IMR-90 (cell line): Measurements from ENCODE around the gene CLEC16A. TPM values are rescaled to one million over a fixed set of nuclear protein-coding genes. Genes with fewer than 3 reads are reported as not detected.
A peak's percentile ranks its signal among the peaks of the same experiment; 100 is the strongest.

Experiments
- ATAC-seq: fragments of 200-7000 bp; cut with Tn5 transposase; 2 replicates; pipeline ENCODE4 v1.9.1; 2020; ENCODE audit warnings: low read depth, mild to moderate bottlenecking, moderate library complexity
- BruUV-seq: library from RNA; stranded (reverse); fragments of 400-500 nt; replicated peaks from 2 replicates; lab custom pipeline; 2021; lab: Mats Ljungman, UMichigan
- CTCF ChIA-PET: fragments of 300-600 bp; formaldehyde crosslinking; extraction: SDS; loops from one replicate; lab custom pipeline; 2021; ENCODE audit warnings: antibody characterized with exemption; lab: Yijun Ruan, JAX
- POLR2A ChIA-PET: fragments of 300-600 bp; sonication (Branson Sonifier 250); formaldehyde crosslinking; loops from one replicate; lab custom pipeline; 2022; ENCODE audit warnings: antibody characterized with exemption; ENCODE audit not compliant: unreplicated experiment; lab: Charles Lee
- DNase-seq: peaks from one replicate; pipeline ENCODE4 v3.0.0; 2013
- H2AFZ ChIP-seq: replicated peaks from 2 replicates; pipeline ENCODE3; 2013; ENCODE audit warnings: low read length, mild to moderate bottlenecking; ENCODE audit not compliant: poor library complexity
- H2AK5ac ChIP-seq: 2 replicates; pipeline ENCODE4 v1.6.1; 2013; ENCODE audit warnings: low read depth, low read length, inconsistent platforms
- H2AK9ac ChIP-seq: replicated peaks from 2 replicates; pipeline ENCODE3; 2013; ENCODE audit warnings: mild to moderate bottlenecking, low read depth, low read length, moderate library complexity; ENCODE audit not compliant: poor library complexity
- H2BK120ac ChIP-seq: 2 replicates; pipeline ENCODE4 v1.6.1; 2013; ENCODE audit warnings: low read depth, low read length, inconsistent platforms
- H2BK15ac ChIP-seq: 3 replicates; pipeline ENCODE4 v1.6.1; 2013; ENCODE audit warnings: low read depth, low read length, inconsistent platforms
- H2BK20ac ChIP-seq: 2 replicates; pipeline ENCODE4 v1.6.1; 2013; ENCODE audit warnings: low read depth, mild to moderate bottlenecking, inconsistent platforms, low read length, moderate library complexity
- H2BK5ac ChIP-seq: 2 replicates; pipeline ENCODE4 v1.6.1; 2013; ENCODE audit warnings: mild to moderate bottlenecking, low read depth, low read length, inconsistent platforms; ENCODE audit not compliant: poor library complexity, severe bottlenecking
- H3K14ac ChIP-seq: replicated peaks from 2 replicates; pipeline ENCODE4 v1.6.1; 2013; ENCODE audit warnings: low read depth, low read length, inconsistent platforms
- H3K18ac ChIP-seq: 2 replicates; pipeline ENCODE4 v1.6.1; 2013; ENCODE audit warnings: low read depth, low read length, control low read depth
- H3K23ac ChIP-seq: 2 replicates; pipeline ENCODE4 v1.6.1; 2013; ENCODE audit warnings: low read depth, low read length, inconsistent platforms
- H3K27ac ChIP-seq: 2 replicates; pipeline ENCODE4 v1.5.1; 2013; ENCODE audit warnings: mild to moderate bottlenecking, control low read depth, low read length; ENCODE audit not compliant: insufficient read depth
- H3K27me3 ChIP-seq: 2 replicates; pipeline ENCODE4 v1.6.1; 2013; ENCODE audit warnings: low read length; ENCODE audit not compliant: control insufficient read depth, insufficient read depth
- H3K36me3 ChIP-seq: 2 replicates; pipeline ENCODE4 v1.6.1; 2013; ENCODE audit warnings: low read length, mixed read lengths; ENCODE audit not compliant: control insufficient read depth, insufficient read depth
- H3K4ac ChIP-seq: 2 replicates; pipeline ENCODE4 v1.6.1; 2013; ENCODE audit warnings: low read depth, low read length, inconsistent platforms
- H3K4me1 ChIP-seq: 2 replicates; pipeline ENCODE4 v1.6.1; 2013; ENCODE audit warnings: low read length, mixed read lengths; ENCODE audit not compliant: control insufficient read depth, insufficient read depth
- H3K4me2 ChIP-seq: 2 replicates; pipeline ENCODE4 v1.6.1; 2013; ENCODE audit warnings: low read depth, mild to moderate bottlenecking, control low read depth, low read length, moderate library complexity
- H3K4me3 ChIP-seq: 2 replicates; pipeline ENCODE4 v1.5.1; 2013; ENCODE audit warnings: low read depth, mild to moderate bottlenecking, control low read depth, low read length, moderate library complexity; ENCODE audit not compliant: insufficient read depth
- H3K56ac ChIP-seq: 2 replicates; pipeline ENCODE4 v1.6.1; 2013; ENCODE audit warnings: low read length, inconsistent platforms; ENCODE audit not compliant: insufficient read depth; ENCODE audit errors: extremely low read depth
- H3K79me1 ChIP-seq, 2 experiments: 2 replicates each; pipeline ENCODE4 v1.6.1; 2013; ENCODE audit warnings: low read length in 2 of 2, inconsistent platforms in 1 of 2, low read depth in 1 of 2
- H3K9ac ChIP-seq: 2 replicates; pipeline ENCODE4 v1.6.1; 2013; ENCODE audit warnings: low read depth, low read length, control low read depth
- H3K9me1 ChIP-seq: 2 replicates; pipeline ENCODE4 v1.6.1; 2013; ENCODE audit warnings: low read length, inconsistent platforms; ENCODE audit not compliant: insufficient read depth
- H3K9me3 ChIP-seq: 2 replicates; pipeline ENCODE4 v1.6.1; 2013; ENCODE audit warnings: low read length; ENCODE audit not compliant: control insufficient read depth, insufficient read depth
- H4K20me1 ChIP-seq: 2 replicates; pipeline ENCODE4 v1.6.1; 2013; ENCODE audit warnings: low read length, inconsistent platforms; ENCODE audit not compliant: insufficient read depth
- H4K5ac ChIP-seq: 2 replicates; pipeline ENCODE4 v1.6.1; 2013; ENCODE audit warnings: mild to moderate bottlenecking, low read depth, low read length, control low read depth
- H4K8ac ChIP-seq, 2 experiments: 2 replicates each; pipeline ENCODE4 v1.6.1; 2013; ENCODE audit warnings: low read depth in 2 of 2, low read length in 2 of 2, control low read depth in 1 of 2, inconsistent platforms in 1 of 2
- H4K91ac ChIP-seq: 2 replicates; pipeline ENCODE4 v1.6.1; 2013; ENCODE audit warnings: low read depth, low read length, inconsistent platforms; ENCODE audit not compliant: insufficient read depth
- BHLHE40 ChIP-seq: fragments of 150-350 bp; IDR thresholded peaks from 2 replicates; pipeline ENCODE4 v1.6.1; 2016; ENCODE audit warnings: mild to moderate bottlenecking, low read depth, low read length
- NFE2L2 ChIP-seq: fragments of 150-350 bp; IDR thresholded peaks from 2 replicates; pipeline ENCODE4 v1.6.1; 2016; ENCODE audit warnings: low read depth, mild to moderate bottlenecking, low read length
- POLR2A ChIP-seq: IDR thresholded peaks from 2 replicates; pipeline ENCODE4 v1.6.1; 2012; ENCODE audit warnings: mild to moderate bottlenecking, low read depth, low read length
- WGBS, 2 experiments: methylation state at CpG; one replicate each; pipeline versions ENCODE4 v1.1.5 to v1.1.7; 2013; ENCODE audit warnings: missing lambda C conversion rate in 2 of 2; ENCODE audit not compliant: insufficient read length in 1 of 2; ENCODE audit errors: extremely low coverage in 2 of 2; 5-methylcytosine and 5-hydroxymethylcytosine counted together
- dilution Hi-C: fragments of 300-500 bp; cut with HindIII; formaldehyde crosslinking; loops from one replicate; pipeline ENCODE4 v1.14.3; 2018; ENCODE audit warnings: low sequenced_read_pairs; ENCODE audit not compliant: unreplicated experiment
- in situ Hi-C: fragments of 300-500 bp; cut with MboI; formaldehyde crosslinking; loops from 3 replicates; pipeline ENCODE4 v1.14.3; 2019; ENCODE audit warnings: low sequenced_read_pairs, inconsistent platforms, mixed read lengths
- intact Hi-C: fragments of 100-400 bp; cut with micrococcal nuclease; formaldehyde crosslinking; loops from 2 replicates; pipeline ENCODE4 v1.10.0; 2022
- polyA plus RNA-seq, 3 experiments: library from polyadenylated mRNA; depleted of rRNA; stranded (reverse); fragments of >200 nt; gene quantifications; 2 replicates each; pipeline ENCODE4 v1.2.3, GENCODE V29; 2012; ENCODE audit warnings: low replicate concordance in 1 of 3
- total RNA-seq: library from RNA; depleted of rRNA; stranded (reverse); fragments of >200 nt; gene quantifications from 2 replicates; pipeline ENCODE4 v1.2.3, GENCODE V29; 2012
- TF ChIP-seq, protein P1 (sequence below): conservative IDR thresholded peaks from 2 replicates; pipeline ENCODE4 v1.5.1; 2012; ENCODE audit warnings: mild to moderate bottlenecking, low read depth, low read length, improper control_type of control experiment

The CLEC16A gene
- total and polyA plus RNA-seq, 2 of the 4 experiments (the other 2 are of a cell fraction): 15.9 to 16.5 TPM

DNA sequence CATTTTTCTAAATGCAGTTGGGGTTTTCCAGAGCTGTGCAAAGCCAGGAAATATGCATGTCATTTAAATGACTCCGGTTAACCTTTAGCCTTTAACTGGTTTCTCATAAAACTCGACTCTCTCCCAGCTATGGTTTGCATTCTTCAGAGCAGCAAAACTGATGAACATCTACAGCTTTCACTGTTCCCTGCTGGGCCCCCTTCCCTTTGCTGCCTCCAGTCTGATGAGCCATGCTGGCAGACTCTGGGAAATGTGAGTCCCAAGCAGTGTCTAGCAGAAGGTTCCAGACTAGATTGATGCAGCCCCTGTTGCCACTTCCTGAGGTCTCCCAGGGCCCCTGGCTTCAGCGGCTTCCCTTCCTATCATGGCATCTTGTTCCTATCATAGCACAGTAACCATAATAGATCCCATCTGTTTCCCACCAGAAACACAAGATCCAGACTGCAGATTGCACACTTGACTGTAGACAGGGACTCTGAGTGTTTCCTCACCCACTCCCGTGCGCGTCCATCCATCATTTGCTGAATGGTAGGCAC is 135.4 kb downstream of the CLEC16A start (continued):
- TF ChIP-seq, protein P1, sequence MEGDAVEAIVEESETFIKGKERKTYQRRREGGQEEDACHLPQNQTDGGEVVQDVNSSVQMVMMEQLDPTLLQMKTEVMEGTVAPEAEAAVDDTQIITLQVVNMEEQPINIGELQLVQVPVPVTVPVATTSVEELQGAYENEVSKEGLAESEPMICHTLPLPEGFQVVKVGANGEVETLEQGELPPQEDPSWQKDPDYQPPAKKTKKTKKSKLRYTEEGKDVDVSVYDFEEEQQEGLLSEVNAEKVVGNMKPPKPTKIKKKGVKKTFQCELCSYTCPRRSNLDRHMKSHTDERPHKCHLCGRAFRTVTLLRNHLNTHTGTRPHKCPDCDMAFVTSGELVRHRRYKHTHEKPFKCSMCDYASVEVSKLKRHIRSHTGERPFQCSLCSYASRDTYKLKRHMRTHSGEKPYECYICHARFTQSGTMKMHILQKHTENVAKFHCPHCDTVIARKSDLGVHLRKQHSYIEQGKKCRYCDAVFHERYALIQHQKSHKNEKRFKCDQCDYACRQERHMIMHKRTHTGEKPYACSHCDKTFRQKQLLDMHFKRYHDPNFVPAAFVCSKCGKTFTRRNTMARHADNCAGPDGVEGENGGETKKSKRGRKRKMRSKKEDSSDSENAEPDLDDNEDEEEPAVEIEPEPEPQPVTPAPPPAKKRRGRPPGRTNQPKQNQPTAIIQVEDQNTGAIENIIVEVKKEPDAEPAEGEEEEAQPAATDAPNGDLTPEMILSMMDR: no peak
- peak; percentile 81 for TF ChIP-seq BHLHE40

DNA sequence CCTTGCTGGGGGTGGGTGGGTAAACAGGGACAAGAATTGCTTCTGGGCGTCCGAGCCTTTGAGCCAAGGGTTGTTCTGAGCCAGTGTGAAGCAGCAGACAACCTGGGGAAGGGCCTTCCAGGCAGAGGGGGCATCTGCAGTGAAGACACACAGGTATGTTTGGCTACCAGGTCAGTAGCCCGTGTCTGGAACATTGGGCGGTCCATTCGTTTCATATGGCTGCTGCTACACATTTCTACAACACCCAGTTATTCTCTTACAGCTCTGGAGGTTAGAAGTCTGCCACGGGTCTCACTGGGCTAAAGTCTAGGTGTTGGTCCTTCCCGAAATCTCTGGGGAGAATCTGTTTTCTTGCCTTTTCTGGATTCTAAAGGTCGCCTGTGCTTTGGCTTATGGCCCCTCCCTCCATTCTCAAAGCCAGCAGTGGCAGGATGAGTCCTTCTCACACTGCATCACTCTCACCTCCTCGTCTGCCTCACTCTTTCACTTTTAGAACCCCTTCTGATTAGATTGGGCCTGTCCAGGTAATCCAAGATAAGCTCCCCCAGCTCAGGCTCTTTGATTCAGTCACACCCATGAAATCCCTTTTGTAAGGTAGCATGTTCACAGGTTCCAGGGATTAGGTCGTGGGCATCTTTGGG is 136.1 kb downstream of the CLEC16A start:
- no peak overlapping the region for H3K4me3 ChIP-seq
- TF ChIP-seq NFE2L2 (no peak), POLR2A (0 out of 2 replicates have a peak, but pooled peaks have one; percentile 4)
- peak overlapping the region; percentile 66 for H2AFZ ChIP-seq
- WGBS, 2 experiments: 69% methylated on average over 4 of the region's 10 CpGs; no CpG with 5 or more reads in 1 of the 2 experiments
- peak overlapping the region; percentile 93 for H3K56ac ChIP-seq
- H4K5ac ChIP-seq: peak overlapping the region; percentile 82
- peaks cover 49% of the 10 kb centered on the region for H3K9me1 ChIP-seq
- peak overlapping the region; percentile 94 for H2BK20ac ChIP-seq
- in situ Hi-C loops (no loop called here), dilution Hi-C loops (no loop called here), intact Hi-C loops (no loop called here)
- peaks cover 0 to 50% of the 10 kb centered on the region in 2 experiments for H3K79me1 ChIP-seq
- H4K91ac ChIP-seq: peak overlapping the region; percentile 99
- H3K9me3 ChIP-seq: no peaks in the 10 kb centered on the region
- H2BK120ac ChIP-seq: peak overlapping the region; percentile 97
- H3K4me2 ChIP-seq: no peak overlapping the region
- H3K23ac ChIP-seq: peak overlapping the region; percentile 88
- peak overlapping the region; percentile 89 for H2AK9ac ChIP-seq
- POLR2A ChIA-PET: no interaction called here
- no peak for DNase-seq
- no TSS peak for BruUV-seq
- H2BK15ac ChIP-seq: peak overlapping the region; percentile 99
- H3K14ac ChIP-seq: peak overlapping the region; percentile 94
- H4K20me1 ChIP-seq: peaks cover 5% of the 10 kb centered on the region; the same call in 1 of the 2 replicates
- no peaks in the 10 kb centered on the region for H3K27me3 ChIP-seq
- peak overlapping the region; percentile 100 for H2AK5ac ChIP-seq
- peak overlapping the region; percentile 99 for H3K27ac ChIP-seq
- peak overlapping the region; percentile 71 for H3K18ac ChIP-seq
- H3K4ac ChIP-seq: peak overlapping the region; percentile 98
- peaks cover 58% of the 10 kb centered on the region for H3K4me1 ChIP-seq
- no peak for ATAC-seq
- peak overlapping the region; percentile 81 for H3K9ac ChIP-seq
- H4K8ac ChIP-seq: peak overlapping the region; percentile 84 to 97
- no peaks in the 10 kb centered on the region for H3K36me3 ChIP-seq
- CTCF ChIA-PET: no interaction called here
- H2BK5ac ChIP-seq: peak overlapping the region; percentile 99
